Ishikawa (cell line): ENCODE measurements around the gene GNB1L.

ENCODE experiments used
- CEBPB ChIP-seq: IDR thresholded peaks from 2 replicates; pipeline ENCODE4 v1.6.1; 2012
- EGR1 ChIP-seq: IDR thresholded peaks from 2 replicates; pipeline ENCODE4 v1.6.1; 2012
- EP300 ChIP-seq: IDR thresholded peaks from 2 replicates; pipeline ENCODE4 v1.6.1; 2012; ENCODE audit warnings: borderline replicate concordance
- NFIC ChIP-seq: IDR thresholded peaks from 2 replicates; pipeline ENCODE4 v1.6.1; 2012
- RAD21 ChIP-seq: IDR thresholded peaks from 2 replicates; pipeline ENCODE4 v1.6.1; 2012; ENCODE audit warnings: low read depth
- TAF1 ChIP-seq: IDR thresholded peaks from 2 replicates; pipeline ENCODE4 v1.6.1; 2012; ENCODE audit warnings: low read depth, mild to moderate bottlenecking
- TCF12 ChIP-seq: IDR thresholded peaks from 2 replicates; pipeline ENCODE4 v1.6.1; 2012; ENCODE audit warnings: low read depth
- YY1 ChIP-seq: IDR thresholded peaks from 2 replicates; pipeline ENCODE4 v1.6.1; 2012; ENCODE audit warnings: low read depth
- TF ChIP-seq, protein P1 (sequence below): IDR thresholded peaks from 2 replicates; pipeline ENCODE4 v1.6.1; 2012
- TF ChIP-seq, protein P2 (sequence below): IDR thresholded peaks from 2 replicates; pipeline ENCODE4 v1.6.1; 2012

DNA sequence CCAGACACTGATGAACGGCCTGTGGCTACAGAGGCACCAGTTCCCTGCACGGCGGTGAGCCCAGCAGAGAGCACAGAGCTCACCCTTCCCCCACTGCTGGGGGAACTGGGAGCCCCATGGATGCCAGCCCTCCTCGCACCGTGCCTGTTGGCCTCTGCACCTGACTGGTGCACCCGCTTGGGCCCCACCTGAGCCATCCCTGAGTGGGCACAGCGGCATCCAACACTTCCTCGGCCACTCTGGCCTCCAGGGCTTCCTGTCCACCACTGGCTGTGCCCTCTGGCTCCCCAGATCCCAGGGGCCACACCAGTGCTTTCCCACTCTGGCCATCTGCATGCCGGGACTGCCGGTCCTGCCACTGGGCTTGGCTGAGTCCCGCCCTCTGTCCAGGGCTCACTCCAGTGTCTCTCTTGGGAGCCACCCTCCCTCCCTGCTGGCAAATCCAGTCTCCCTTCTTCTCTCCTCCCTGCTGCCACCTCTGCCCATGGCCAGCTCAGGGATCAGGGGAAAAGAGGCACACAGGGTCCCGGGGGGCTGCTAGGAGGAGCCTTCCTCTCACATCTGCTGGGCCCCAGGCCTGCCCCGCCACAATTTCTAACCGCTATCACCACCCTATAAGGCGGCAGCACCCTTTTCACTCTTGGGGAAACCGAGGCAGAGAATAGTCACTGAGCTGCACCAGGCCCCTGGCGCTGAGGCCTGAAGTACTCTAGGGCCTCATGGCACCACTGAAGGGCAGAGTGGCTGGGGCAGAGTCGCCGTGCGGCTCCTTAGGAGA lies 33.0 kb downstream of the GNB1L start:
- TF ChIP-seq YY1 = no peak
- no peak for TF ChIP-seq NFIC
- no peak for TF ChIP-seq TAF1
- TF ChIP-seq CEBPB = no peak
- TF ChIP-seq, protein P1, sequence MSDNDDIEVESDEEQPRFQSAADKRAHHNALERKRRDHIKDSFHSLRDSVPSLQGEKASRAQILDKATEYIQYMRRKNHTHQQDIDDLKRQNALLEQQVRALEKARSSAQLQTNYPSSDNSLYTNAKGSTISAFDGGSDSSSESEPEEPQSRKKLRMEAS = no peak
- no peak for TF ChIP-seq EP300
- no peak for TF ChIP-seq TCF12
- TF ChIP-seq, protein P2, sequence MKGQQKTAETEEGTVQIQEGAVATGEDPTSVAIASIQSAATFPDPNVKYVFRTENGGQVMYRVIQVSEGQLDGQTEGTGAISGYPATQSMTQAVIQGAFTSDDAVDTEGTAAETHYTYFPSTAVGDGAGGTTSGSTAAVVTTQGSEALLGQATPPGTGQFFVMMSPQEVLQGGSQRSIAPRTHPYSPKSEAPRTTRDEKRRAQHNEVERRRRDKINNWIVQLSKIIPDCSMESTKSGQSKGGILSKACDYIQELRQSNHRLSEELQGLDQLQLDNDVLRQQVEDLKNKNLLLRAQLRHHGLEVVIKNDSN = no peak
- no peak for TF ChIP-seq RAD21
- no peak for TF ChIP-seq EGR1
